NCI-H82 (cell line): ENCODE data around the gene NAPSA.
A peak's percentile ranks its signal among the peaks of the same experiment; 100 is the strongest.
"Not testable (repeated sequence)": the region's sequence is repeated elsewhere in the genome, so short reads cannot be mapped to it uniquely, and the experiment has no call there.

ENCODE experiments used
- DNase-seq: peaks from one replicate; lab custom pipeline; 2025; lab: John Stamatoyannopoulos, UW

Gene NAPSA

DNA sequence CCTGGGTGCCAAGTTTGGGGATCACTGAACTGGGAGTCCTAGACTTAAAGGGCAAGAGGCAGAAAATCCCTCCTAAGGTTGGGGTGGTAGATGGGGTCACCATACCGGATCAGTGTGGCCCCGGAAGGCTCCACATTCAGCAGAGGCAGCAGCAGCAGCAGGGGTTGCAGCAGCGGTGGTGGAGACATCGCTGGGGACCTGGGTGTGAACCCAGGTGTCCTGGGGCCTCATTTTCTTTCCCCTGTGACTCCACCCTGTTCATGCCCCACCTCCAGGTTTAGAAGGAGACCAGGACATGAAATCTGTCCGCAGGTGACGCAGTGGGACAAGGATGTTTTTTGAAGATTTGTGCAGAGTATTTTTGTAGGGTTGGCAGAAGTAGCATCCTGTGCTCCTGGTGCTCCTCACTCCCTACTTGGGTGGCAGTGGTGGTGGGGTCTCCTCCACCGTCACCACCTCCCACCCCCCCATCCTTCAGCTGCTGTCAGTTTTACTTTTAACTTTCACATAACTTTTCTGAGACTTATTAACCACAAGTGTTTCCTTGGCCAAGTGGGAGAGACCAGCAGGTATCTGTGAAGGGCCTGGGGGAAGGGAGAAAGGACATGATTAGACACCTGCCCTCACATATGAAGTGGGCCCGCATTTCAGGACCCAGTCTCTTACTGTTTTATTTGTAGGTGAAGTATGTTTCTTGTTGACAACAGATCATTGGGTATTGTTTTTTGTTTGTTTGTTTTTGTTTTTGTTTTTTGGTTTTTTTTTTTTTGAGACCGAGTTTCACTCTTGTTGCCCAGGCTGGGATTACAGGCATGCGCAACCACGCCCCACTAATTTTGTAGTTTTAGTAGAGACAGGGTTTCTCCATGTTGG is at the start of gene NAPSA:
Gene NAPSA, minus strand, starts transcription at position 206 of the 873 bp plus-strand sequence. Its CDS starts 18 bp downstream, at position 188.
- no peak for DNase-seq

DNA sequence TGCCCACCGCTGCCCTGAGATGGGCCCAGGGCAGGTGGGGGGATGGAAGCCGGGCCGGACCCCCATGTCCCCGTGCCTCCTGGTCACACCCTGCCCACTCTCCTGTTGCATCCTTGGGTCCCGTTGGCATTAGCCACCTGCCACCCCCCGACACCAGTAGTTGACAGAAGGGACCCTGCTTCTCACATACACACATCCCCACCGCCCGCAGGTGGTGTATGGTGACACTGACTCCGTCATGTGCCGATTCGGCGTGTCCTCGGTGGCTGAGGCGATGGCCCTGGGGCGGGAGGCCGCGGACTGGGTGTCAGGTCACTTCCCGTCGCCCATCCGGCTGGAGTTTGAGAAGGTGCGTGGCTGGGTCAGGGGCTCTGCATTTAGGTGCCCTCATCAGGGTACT is 48.1 kb upstream of the NAPSA start:
- no peak for DNase-seq

GRCh38 chr19:50413096-50413495 is 47.7 kb upstream of the NAPSA start:
- no peak for DNase-seq

- no peak for DNase-seq
Observed at GRCh38 chr19:50412419-50412818, 47.0 kb upstream of the NAPSA start.

DNA sequence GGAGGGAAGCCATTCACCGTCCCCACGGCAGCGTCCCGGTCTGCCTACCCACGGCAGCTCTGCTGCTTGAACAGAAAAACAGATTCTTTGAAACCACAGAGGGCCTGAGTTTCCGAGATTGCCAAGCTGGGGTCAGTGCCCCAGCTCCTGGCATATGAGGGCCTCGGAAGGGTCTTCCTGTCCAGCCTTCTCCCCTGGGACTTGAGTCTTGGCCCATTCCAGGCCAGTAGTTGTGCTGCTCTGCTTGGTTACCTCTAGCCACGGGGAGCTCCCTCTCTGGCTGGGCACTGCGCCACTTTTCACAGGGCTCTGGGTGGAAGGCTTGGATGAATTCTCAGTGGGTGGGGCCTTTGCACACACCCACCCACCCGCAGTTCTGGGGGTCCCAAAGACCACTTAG is 44.7 kb upstream of the NAPSA start:
- no peak for DNase-seq

DNA sequence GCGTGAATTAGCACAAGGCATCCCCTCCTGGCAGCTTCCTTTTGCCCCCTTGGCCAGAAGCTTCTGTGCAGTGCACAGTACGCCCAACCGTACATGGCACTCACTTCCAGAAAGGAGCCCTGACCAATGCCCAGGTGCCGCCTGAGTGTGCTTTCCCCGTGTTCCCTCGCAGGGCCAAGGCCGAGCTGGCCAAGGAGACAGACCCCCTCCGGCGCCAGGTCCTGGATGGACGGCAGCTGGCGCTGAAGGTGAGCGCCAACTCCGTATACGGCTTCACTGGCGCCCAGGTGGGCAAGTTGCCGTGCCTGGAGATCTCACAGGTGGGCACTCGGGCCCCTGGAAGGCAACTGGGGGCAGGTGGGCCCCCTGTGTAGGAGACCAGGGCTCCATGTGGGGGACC is 43.9 kb upstream of the NAPSA start:
- DNase-seq = no peak

DNA sequence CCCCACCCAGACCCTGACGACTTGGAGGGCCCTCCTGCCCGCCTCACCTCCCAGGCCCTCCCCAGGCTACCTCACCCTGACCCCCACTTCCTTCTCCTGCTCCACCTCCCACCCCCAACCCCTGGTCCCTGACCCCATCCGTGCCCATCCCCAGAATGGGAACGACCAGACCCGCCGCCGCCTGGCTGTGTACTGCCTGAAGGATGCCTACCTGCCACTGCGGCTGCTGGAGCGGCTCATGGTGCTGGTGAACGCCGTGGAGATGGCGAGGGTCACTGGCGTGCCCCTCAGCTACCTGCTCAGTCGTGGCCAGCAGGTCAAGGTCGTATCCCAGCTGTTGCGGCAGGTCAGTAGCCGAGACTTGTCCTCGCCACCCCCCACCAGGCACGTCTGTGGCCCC is 41.4 kb upstream of the NAPSA start:
- DNase-seq = no peak

DNA sequence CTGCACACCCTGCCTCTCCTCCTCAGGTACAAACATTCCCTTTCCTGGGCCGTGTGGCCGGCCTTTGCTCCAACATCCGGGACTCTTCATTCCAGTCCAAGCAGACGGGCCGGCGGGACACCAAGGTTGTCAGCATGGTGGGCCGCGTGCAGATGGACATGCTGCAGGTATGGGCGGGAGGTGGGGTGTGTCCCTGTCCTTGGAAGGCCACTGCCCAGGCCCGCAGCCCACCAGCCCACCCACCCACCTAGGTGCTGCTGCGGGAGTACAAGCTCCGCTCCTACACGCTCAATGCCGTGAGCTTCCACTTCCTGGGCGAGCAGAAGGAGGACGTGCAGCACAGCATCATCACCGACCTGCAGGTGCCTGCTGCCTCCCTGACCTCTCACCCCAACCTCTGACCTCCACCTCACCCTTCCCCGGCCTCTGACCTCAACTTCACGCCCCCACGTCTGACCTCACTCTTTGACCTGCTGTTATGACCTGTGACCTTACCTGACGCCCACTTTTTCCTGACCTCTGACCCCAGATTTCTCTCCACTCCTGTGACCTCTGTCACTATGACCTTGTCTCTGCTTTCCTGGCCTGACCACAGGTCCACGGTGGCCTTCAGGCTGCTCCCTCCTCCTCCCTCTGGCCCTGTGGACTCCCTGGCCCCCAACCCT is 40.8 kb upstream of the NAPSA start:
- no peak for DNase-seq

- no peak for DNase-seq
Observed at GRCh38 chr19:50402544-50403301, 37.3 kb upstream of the NAPSA start.

- DNase-seq = no peak
Observed at GRCh38 chr19:50401605-50402450, 36.4 kb upstream of the NAPSA start.

GRCh38 chr19:50399368-50399745 is 33.9 kb upstream of the NAPSA start:
- DNase-seq = no peak

- DNase-seq = no peak
Observed at GRCh38 chr19:50398675-50399367, 33.4 kb upstream of the NAPSA start.

DNA sequence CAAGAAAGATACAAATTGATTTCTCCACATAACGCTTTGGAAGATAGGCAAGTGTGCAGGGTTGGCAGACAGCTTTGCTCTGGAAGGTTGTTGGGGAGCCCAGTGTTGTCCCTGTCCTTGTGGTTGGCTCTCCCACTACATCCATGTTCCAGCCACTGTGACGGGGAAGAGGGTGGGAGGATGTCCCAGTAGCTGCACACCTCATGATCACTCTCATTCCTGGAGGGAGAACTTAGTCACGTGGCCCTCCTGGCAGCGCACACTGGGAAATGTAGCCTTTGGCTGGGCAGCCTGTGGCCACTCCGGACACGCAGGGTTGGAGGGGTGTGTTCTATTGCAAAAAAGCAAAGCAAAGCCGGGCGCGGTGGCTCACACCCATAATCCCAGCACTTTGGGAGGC is 28.6 kb upstream of the NAPSA start:
- no peak for DNase-seq

- DNase-seq = no peak
Observed at GRCh38 chr19:50393589-50393988, 28.1 kb upstream of the NAPSA start.

GRCh38 chr19:50392759-50393158 is 27.3 kb upstream of the NAPSA start:
- no peak for DNase-seq

GRCh38 chr19:50390952-50391351 is 25.5 kb upstream of the NAPSA start:
- not testable (repeated sequence) for DNase-seq

- DNase-seq = not testable (repeated sequence)
Observed at GRCh38 chr19:50390295-50390694, 24.9 kb upstream of the NAPSA start.

DNA sequence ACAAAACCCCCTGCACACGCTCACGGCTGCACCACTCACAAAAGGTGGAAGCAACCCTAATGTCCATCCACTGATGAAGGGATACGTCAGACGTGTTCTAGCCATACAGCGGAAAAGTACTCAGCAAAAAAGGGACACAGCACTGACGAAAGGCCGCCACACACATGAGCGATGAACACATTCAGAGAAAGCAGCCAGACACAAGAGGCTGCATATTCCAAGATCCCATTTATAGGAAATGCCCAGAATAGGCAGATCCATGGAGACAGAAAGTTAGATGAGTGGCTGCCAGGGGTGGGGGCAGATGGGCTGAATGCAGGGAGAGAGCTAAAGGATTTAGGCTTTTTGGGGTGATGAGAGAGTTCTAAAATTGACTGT is 22.4 kb upstream of the NAPSA start:
- DNase-seq = no peak

DNA sequence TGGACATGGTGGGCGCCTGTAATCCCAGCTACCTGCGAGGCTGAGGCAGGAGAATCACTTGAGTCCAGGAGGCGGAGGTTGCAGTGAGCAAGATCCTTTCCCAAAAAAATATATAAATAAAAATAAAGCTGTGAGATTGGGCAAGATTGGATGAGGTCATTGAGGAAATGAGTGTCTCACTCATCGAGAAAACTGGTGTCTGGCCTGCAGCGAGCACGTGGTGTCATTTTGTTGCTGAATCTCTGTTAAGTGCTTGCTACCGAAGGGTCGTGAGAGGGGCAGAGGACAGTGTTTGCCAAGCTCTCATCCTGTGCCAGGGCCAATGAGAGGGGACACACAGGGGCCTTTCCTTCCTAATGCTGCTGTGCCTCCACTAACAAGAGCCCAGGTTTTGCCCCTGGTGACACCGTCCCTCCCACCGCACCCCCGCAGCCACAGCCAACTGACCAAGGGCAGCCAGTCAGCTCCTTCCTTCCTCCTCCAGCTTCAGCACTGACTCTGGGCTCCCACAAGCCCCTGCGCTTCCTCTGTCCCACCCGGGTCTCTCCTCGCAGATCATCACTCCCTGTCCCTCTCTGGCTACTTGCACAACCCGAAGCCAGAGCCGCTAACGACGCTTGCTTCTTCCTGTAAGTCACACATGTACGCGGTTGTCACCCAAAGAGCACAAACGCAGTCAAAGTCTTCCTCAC is 21.9 kb upstream of the NAPSA start:
- no peak for DNase-seq

DNA sequence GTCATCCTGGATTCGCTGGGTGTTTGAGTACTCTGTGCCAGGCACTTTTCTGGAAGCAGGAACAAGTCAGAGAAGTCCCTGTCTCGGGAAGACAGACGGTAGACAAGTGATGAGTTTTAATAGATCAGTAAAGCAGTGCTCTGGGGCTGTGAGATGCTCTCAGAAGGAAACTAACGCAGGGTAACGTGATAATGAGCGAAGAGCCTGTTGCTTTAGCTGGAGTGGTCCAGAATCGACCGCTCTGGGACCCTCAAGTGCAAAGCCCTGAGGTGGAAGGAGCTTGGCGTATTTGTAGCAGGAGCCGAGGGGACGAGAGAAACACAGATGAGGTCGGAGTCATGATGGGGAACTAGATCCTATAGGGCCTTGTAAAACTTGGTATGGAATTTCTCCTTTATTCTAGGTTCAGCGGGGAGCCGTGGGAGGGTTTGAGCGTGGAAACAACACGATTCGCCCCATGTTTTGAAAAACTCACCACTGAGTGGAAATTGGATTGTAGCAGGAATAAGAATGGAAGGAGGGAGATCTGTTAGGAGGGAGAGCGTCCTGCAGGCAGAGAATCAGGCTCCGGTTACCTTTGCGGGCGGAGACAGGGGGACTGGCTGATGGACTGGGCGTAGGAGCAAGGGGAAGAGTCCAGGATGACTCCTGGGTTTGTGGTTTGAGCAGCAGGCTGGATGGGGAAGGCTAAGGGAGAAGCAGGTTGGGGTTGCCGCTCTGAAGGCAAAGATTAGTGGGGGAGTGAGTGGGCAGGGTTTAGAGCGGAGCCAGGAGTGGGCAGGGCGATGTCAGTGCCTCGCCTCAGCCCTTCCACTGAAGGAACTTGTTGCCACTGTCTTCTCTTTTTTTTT is 19.5 kb upstream of the NAPSA start:
- peak; percentile 25 for DNase-seq
